K562 (cell line): ENCODE results near the gene PFDN2. TPM values are rescaled to one million over a fixed set of nuclear protein-coding genes. Genes with fewer than 3 reads are reported as not detected.

Source experiments
- ADNP ChIP-seq: fragments of 200-800 bp; sonication (Bioruptor generic); IDR thresholded peaks from 2 replicates; pipeline ENCODE4 v1.6.1; 2016; ENCODE audit warnings: missing genetic modification characterization, missing compliant biosample characterization
- BCL6 ChIP-seq: fragments of 250-450 bp; sonication (Bioruptor Pico); IDR thresholded peaks from 2 replicates; pipeline ENCODE4 v1.4.0; 2020
- CHD1 ChIP-seq: fragments of 200-600 bp; sonication (generic); IDR thresholded peaks from one replicate; pipeline ENCODE4 v1.6.1; 2012; ENCODE audit warnings: mild to moderate bottlenecking, moderate library complexity, low read length, inconsistent platforms
- FOXK1 ChIP-seq: sonication (generic); formaldehyde crosslinking; IDR thresholded peaks from 2 replicates; pipeline ENCODE4 v1.8.0; 2022; ENCODE audit warnings: missing genetic modification reagents, mild to moderate bottlenecking, borderline replicate concordance
- PCBP1 ChIP-seq: fragments of 200-400 bp; formaldehyde crosslinking; IDR thresholded peaks from 2 replicates; pipeline ENCODE4 v1.6.1; 2018; ENCODE audit warnings: mild to moderate bottlenecking, low read depth, low read length; ENCODE audit not compliant: poor library complexity, severe bottlenecking
- RCOR1 ChIP-seq, 2 experiments: IDR thresholded peaks; 2 replicates each; pipeline ENCODE4 v1.6.1; 2012; ENCODE audit warnings: low read depth in 2 of 2, low read length in 2 of 2, borderline replicate concordance in 1 of 2, improper control_type of control experiment in 1 of 2
- SAFB ChIP-seq: fragments of 200-400 bp; formaldehyde crosslinking; IDR thresholded peaks from 2 replicates; pipeline ENCODE4 v1.6.1; 2017; ENCODE audit warnings: low read depth, low read length, borderline replicate concordance
- SIN3B ChIP-seq: fragments of 450-650 bp; IDR thresholded peaks from 2 replicates; pipeline ENCODE4 v1.6.1; 2017; ENCODE audit warnings: low read depth, mild to moderate bottlenecking, moderate library complexity
- SMC3 ChIP-seq: conservative IDR thresholded peaks from 2 replicates; pipeline ENCODE4 v1.6.1; 2011; ENCODE audit warnings: low read depth, low read length, improper control_type of control experiment; ENCODE audit not compliant: insufficient read depth
- SP2 ChIP-seq: IDR thresholded peaks from 2 replicates; pipeline ENCODE4 v1.6.1; 2011; ENCODE audit warnings: mild to moderate bottlenecking, low read depth, low read length, moderate library complexity; ENCODE audit not compliant: poor library complexity, severe bottlenecking; ENCODE audit errors: extremely low read depth
- SRSF9 ChIP-seq: fragments of 200-400 bp; formaldehyde crosslinking; IDR thresholded peaks from 2 replicates; pipeline ENCODE4 v1.6.1; 2017; ENCODE audit warnings: low read depth, low read length, borderline replicate concordance
- polyA plus RNA-seq, 8 experiments: library from polyadenylated mRNA; depleted of rRNA in 4 of 8; stranded (reverse) in 5 of 8; unstranded in 3 of 8; fragments of >200 nt; fragmentation: Nextera tagmentation in 2 of 8; fragmentation: Illumina TruSeq in 1 of 8; extraction: Ambion mirVana in 2 of 8; extraction: Trizol in 1 of 8; gene quantifications; 2 replicates each; pipeline versions ENCODE4 v1.2.1 to v1.2.3, GENCODE V29; 2011 to 2014; ENCODE audit warnings: inconsistent platforms in 1 of 8, missing spikeins in 1 of 8
- total RNA-seq, 7 experiments: library from RNA; depleted of rRNA in 6 of 7; stranded (reverse); fragments of >200 nt in 6 of 7; fragmentation: Illumina TruSeq in 2 of 7; extraction: Trizol in 2 of 7; gene quantifications; 2 replicates each; pipeline versions ENCODE4 v1.2.1 to v1.2.3, GENCODE V29; 2011 to 2021; ENCODE audit warnings: low replicate concordance in 1 of 7
- TF ChIP-seq, protein P1 (sequence below): fragments of 450-650 bp; IDR thresholded peaks from 2 replicates; pipeline ENCODE4 v1.7.1; 2018; ENCODE audit warnings: mild to moderate bottlenecking, low read depth; ENCODE audit not compliant: partially characterized antibody
- TF ChIP-seq, protein P2 (sequence below): fragments of 200-600 bp; sonication (generic); IDR thresholded peaks from one replicate; pipeline ENCODE4 v1.6.1; 2012; ENCODE audit warnings: mild to moderate bottlenecking, low read depth, low read length, inconsistent platforms

The PFDN2 gene
- total and polyA plus RNA-seq, 9 of the 15 experiments (the other 6 are each of a cell fraction or from before 2014, with no cell fraction given) = 50.2 to 361 (median 144) TPM

GRCh38 chr1:161131523-161132409, 13.9 kb upstream of the PFDN2 start (continued):
- no peak for TF ChIP-seq SIN3B
- no peak for TF ChIP-seq CHD1
- TF ChIP-seq RCOR1 (IDR thresholded peaks at IDR 0.05; ENCODE audit: borderline replicate concordance in 1 of 2, low read depth in 2 of 2, low read length in 2 of 2) = no peak
- no peak for TF ChIP-seq SMC3
- TF ChIP-seq, protein P1, sequence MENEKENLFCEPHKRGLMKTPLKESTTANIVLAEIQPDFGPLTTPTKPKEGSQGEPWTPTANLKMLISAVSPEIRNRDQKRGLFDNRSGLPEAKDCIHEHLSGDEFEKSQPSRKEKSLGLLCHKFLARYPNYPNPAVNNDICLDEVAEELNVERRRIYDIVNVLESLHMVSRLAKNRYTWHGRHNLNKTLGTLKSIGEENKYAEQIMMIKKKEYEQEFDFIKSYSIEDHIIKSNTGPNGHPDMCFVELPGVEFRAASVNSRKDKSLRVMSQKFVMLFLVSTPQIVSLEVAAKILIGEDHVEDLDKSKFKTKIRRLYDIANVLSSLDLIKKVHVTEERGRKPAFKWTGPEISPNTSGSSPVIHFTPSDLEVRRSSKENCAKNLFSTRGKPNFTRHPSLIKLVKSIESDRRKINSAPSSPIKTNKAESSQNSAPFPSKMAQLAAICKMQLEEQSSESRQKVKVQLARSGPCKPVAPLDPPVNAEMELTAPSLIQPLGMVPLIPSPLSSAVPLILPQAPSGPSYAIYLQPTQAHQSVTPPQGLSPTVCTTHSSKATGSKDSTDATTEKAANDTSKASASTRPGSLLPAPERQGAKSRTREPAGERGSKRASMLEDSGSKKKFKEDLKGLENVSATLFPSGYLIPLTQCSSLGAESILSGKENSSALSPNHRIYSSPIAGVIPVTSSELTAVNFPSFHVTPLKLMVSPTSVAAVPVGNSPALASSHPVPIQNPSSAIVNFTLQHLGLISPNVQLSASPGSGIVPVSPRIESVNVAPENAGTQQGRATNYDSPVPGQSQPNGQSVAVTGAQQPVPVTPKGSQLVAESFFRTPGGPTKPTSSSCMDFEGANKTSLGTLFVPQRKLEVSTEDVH = peak; percentile 24
- no peak for TF ChIP-seq SRSF9
- TF ChIP-seq SP2 = no peak
- TF ChIP-seq, protein P2, sequence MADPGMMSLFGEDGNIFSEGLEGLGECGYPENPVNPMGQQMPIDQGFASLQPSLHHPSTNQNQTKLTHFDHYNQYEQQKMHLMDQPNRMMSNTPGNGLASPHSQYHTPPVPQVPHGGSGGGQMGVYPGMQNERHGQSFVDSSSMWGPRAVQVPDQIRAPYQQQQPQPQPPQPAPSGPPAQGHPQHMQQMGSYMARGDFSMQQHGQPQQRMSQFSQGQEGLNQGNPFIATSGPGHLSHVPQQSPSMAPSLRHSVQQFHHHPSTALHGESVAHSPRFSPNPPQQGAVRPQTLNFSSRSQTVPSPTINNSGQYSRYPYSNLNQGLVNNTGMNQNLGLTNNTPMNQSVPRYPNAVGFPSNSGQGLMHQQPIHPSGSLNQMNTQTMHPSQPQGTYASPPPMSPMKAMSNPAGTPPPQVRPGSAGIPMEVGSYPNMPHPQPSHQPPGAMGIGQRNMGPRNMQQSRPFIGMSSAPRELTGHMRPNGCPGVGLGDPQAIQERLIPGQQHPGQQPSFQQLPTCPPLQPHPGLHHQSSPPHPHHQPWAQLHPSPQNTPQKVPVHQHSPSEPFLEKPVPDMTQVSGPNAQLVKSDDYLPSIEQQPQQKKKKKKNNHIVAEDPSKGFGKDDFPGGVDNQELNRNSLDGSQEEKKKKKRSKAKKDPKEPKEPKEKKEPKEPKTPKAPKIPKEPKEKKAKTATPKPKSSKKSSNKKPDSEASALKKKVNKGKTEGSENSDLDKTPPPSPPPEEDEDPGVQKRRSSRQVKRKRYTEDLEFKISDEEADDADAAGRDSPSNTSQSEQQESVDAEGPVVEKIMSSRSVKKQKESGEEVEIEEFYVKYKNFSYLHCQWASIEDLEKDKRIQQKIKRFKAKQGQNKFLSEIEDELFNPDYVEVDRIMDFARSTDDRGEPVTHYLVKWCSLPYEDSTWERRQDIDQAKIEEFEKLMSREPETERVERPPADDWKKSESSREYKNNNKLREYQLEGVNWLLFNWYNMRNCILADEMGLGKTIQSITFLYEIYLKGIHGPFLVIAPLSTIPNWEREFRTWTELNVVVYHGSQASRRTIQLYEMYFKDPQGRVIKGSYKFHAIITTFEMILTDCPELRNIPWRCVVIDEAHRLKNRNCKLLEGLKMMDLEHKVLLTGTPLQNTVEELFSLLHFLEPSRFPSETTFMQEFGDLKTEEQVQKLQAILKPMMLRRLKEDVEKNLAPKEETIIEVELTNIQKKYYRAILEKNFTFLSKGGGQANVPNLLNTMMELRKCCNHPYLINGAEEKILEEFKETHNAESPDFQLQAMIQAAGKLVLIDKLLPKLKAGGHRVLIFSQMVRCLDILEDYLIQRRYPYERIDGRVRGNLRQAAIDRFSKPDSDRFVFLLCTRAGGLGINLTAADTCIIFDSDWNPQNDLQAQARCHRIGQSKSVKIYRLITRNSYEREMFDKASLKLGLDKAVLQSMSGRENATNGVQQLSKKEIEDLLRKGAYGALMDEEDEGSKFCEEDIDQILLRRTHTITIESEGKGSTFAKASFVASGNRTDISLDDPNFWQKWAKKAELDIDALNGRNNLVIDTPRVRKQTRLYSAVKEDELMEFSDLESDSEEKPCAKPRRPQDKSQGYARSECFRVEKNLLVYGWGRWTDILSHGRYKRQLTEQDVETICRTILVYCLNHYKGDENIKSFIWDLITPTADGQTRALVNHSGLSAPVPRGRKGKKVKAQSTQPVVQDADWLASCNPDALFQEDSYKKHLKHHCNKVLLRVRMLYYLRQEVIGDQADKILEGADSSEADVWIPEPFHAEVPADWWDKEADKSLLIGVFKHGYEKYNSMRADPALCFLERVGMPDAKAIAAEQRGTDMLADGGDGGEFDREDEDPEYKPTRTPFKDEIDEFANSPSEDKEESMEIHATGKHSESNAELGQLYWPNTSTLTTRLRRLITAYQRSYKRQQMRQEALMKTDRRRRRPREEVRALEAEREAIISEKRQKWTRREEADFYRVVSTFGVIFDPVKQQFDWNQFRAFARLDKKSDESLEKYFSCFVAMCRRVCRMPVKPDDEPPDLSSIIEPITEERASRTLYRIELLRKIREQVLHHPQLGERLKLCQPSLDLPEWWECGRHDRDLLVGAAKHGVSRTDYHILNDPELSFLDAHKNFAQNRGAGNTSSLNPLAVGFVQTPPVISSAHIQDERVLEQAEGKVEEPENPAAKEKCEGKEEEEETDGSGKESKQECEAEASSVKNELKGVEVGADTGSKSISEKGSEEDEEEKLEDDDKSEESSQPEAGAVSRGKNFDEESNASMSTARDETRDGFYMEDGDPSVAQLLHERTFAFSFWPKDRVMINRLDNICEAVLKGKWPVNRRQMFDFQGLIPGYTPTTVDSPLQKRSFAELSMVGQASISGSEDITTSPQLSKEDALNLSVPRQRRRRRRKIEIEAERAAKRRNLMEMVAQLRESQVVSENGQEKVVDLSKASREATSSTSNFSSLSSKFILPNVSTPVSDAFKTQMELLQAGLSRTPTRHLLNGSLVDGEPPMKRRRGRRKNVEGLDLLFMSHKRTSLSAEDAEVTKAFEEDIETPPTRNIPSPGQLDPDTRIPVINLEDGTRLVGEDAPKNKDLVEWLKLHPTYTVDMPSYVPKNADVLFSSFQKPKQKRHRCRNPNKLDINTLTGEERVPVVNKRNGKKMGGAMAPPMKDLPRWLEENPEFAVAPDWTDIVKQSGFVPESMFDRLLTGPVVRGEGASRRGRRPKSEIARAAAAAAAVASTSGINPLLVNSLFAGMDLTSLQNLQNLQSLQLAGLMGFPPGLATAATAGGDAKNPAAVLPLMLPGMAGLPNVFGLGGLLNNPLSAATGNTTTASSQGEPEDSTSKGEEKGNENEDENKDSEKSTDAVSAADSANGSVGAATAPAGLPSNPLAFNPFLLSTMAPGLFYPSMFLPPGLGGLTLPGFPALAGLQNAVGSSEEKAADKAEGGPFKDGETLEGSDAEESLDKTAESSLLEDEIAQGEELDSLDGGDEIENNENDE = no peak
- TF ChIP-seq SAFB = no peak
- TF ChIP-seq PCBP1 = no peak
- TF ChIP-seq FOXK1 (CRISPR knock-in tag) = no peak
- TF ChIP-seq ADNP (tag) = no peak
- TF ChIP-seq BCL6 = no peak
